Measurements from ENCODE around the gene USH2A.

The USH2A gene

GRCh38 chr1:215957663-215958062 lies 465.6 kb downstream of the USH2A start:
- no peak overlapping the region for H3K9ac ChIP-seq (ENCODE audit: low read depth, low read length, poor library complexity)
- H4K91ac ChIP-seq (ENCODE audit: low read depth, low read length, poor library complexity) = no peak overlapping the region
- no peak overlapping the region for H3K27ac ChIP-seq (replicated peaks; ENCODE audit: low read length)
- no peak overlapping the region for H3K4me3 ChIP-seq (ENCODE audit: low read length in 2 of 2)
- no peak overlapping the region for H4K8ac ChIP-seq (ENCODE audit: low read depth, low read length)
- no peaks in the 10 kb centered on the region for H3K36me3 ChIP-seq (replicated peaks in 1 of 2; ENCODE audit: control insufficient read depth in 2 of 2, insufficient read depth in 2 of 2, low read length in 2 of 2)
- no CpG with 5 or more reads among the region's 7 CpGs for WGBS, 2 donors (ENCODE audit: extremely low coverage in 2 of 2, insufficient read length in 2 of 2, insufficient replicate concordance in 1 of 2)
- H2AK5ac ChIP-seq (ENCODE audit: low read depth, low read length) = no peak overlapping the region
- H3K14ac ChIP-seq (ENCODE audit: low read length) = no peak overlapping the region
- H3K79me1 ChIP-seq (ENCODE audit: low read depth, low read length) = no peaks in the 10 kb centered on the region
- no peak overlapping the region for H3K4me2 ChIP-seq (ENCODE audit: insufficient read depth, low read length, poor library complexity, severe bottlenecking)
- no peak overlapping the region for H3K4ac ChIP-seq (ENCODE audit: low read length)
- H2AFZ ChIP-seq (ENCODE audit: low read length) = peak overlapping the region; percentile 72
- H2BK5ac ChIP-seq (ENCODE audit: low read length) = no peak overlapping the region
- DNase-seq (ENCODE audit: low spot score) = peak; percentile 8
- no peak overlapping the region for H2BK120ac ChIP-seq (ENCODE audit: low read depth, low read length)
- no peak overlapping the region for H2BK12ac ChIP-seq (ENCODE audit: low read length)
- H3K18ac ChIP-seq (ENCODE audit: low read length) = no peak overlapping the region
- H3K4me1 ChIP-seq (ENCODE audit: control insufficient read depth in 2 of 2, insufficient read depth in 1 of 2, low read depth in 1 of 2, low read length in 2 of 2) = peaks cover 3 to 13% of the 10 kb centered on the region in 2 donors
- no peaks in the 10 kb centered on the region for H3K27me3 ChIP-seq (ENCODE audit: control insufficient read depth in 3 of 3, insufficient read depth in 3 of 3, low read depth in 1 of 3, low read length in 3 of 3)
- H2BK15ac ChIP-seq (ENCODE audit: low read length) = no peak overlapping the region
- no peaks in the 10 kb centered on the region for H3K9me3 ChIP-seq (replicated peaks in 1 of 2; ENCODE audit: control insufficient read depth in 2 of 2, insufficient read depth in 1 of 2, low read depth in 1 of 2, low read length in 2 of 2)
- no peak overlapping the region for H3K23ac ChIP-seq (ENCODE audit: low read depth, low read length, poor library complexity)

GRCh38 chr1:215932558-215932957 lies 490.7 kb downstream of the USH2A start:
- Histone ChIP-seq H3K79me1 (ENCODE audit: low read depth, low read length) (no peaks in the 10 kb centered on the region), H3K9ac (ENCODE audit: low read depth, low read length, poor library complexity) (no peak overlapping the region), H2BK15ac (ENCODE audit: low read length) (no peak overlapping the region), H2BK12ac (ENCODE audit: low read length) (no peak overlapping the region), H3K9me3 (replicated peaks in 1 of 2; ENCODE audit: control insufficient read depth in 2 of 2, insufficient read depth in 1 of 2, low read depth in 1 of 2, low read length in 2 of 2) (no peaks in the 10 kb centered on the region), H3K18ac (ENCODE audit: low read length) (no peak overlapping the region), H2AK5ac (ENCODE audit: low read depth, low read length) (no peak overlapping the region), H4K91ac (ENCODE audit: low read depth, low read length, poor library complexity) (no peak overlapping the region), H3K4ac (ENCODE audit: low read length) (no peak overlapping the region), H3K4me3 (ENCODE audit: low read length in 2 of 2) (no peak overlapping the region), H4K8ac (ENCODE audit: low read depth, low read length) (no peak overlapping the region), H3K27me3 (ENCODE audit: control insufficient read depth in 3 of 3, insufficient read depth in 3 of 3, low read depth in 1 of 3, low read length in 3 of 3) (no peaks in the 10 kb centered on the region), H3K36me3 (replicated peaks in 1 of 2; ENCODE audit: control insufficient read depth in 2 of 2, insufficient read depth in 2 of 2, low read length in 2 of 2) (no peaks in the 10 kb centered on the region), H3K14ac (ENCODE audit: low read length) (no peak overlapping the region), H3K23ac (ENCODE audit: low read depth, low read length, poor library complexity) (no peak overlapping the region), H2BK120ac (ENCODE audit: low read depth, low read length) (no peak overlapping the region), H2AFZ (ENCODE audit: low read length) (no peak overlapping the region), H2BK5ac (ENCODE audit: low read length) (no peak overlapping the region), H3K27ac (replicated peaks; ENCODE audit: low read length) (no peak overlapping the region), H3K4me2 (ENCODE audit: insufficient read depth, low read length, poor library complexity, severe bottlenecking) (no peak overlapping the region), H3K4me1 (ENCODE audit: control insufficient read depth in 2 of 2, insufficient read depth in 1 of 2, low read depth in 1 of 2, low read length in 2 of 2) (no peaks in the 10 kb centered on the region)
- no CpG with 5 or more reads among the region's 3 CpGs for WGBS, 2 donors (ENCODE audit: extremely low coverage in 2 of 2, insufficient read length in 2 of 2, insufficient replicate concordance in 1 of 2)
- no peak for DNase-seq (ENCODE audit: low spot score)

- Histone ChIP-seq H3K4ac (ENCODE audit: low read length) (no peak overlapping the region), H3K79me1 (ENCODE audit: low read depth, low read length) (no peaks in the 10 kb centered on the region), H2BK15ac (ENCODE audit: low read length) (no peak overlapping the region), H3K4me3 (ENCODE audit: low read length in 2 of 2) (no peak overlapping the region), H2AFZ (ENCODE audit: low read length) (no peak overlapping the region), H3K36me3 (replicated peaks in 1 of 2; ENCODE audit: control insufficient read depth in 2 of 2, insufficient read depth in 2 of 2, low read length in 2 of 2) (no peaks in the 10 kb centered on the region), H3K9me3 (replicated peaks in 1 of 2; ENCODE audit: control insufficient read depth in 2 of 2, insufficient read depth in 1 of 2, low read depth in 1 of 2, low read length in 2 of 2) (no peaks in the 10 kb centered on the region), H3K4me1 (ENCODE audit: control insufficient read depth in 2 of 2, insufficient read depth in 1 of 2, low read depth in 1 of 2, low read length in 2 of 2) (no peaks in the 10 kb centered on the region), H4K8ac (ENCODE audit: low read depth, low read length) (no peak overlapping the region), H3K9ac (ENCODE audit: low read depth, low read length, poor library complexity) (no peak overlapping the region), H3K27me3 (ENCODE audit: control insufficient read depth in 3 of 3, insufficient read depth in 3 of 3, low read depth in 1 of 3, low read length in 3 of 3) (no peaks in the 10 kb centered on the region), H3K4me2 (ENCODE audit: insufficient read depth, low read length, poor library complexity, severe bottlenecking) (no peak overlapping the region), H2BK5ac (ENCODE audit: low read length) (no peak overlapping the region), H3K27ac (replicated peaks; ENCODE audit: low read length) (no peak overlapping the region), H2BK12ac (ENCODE audit: low read length) (no peak overlapping the region), H3K14ac (ENCODE audit: low read length) (no peak overlapping the region), H2AK5ac (ENCODE audit: low read depth, low read length) (no peak overlapping the region), H3K23ac (ENCODE audit: low read depth, low read length, poor library complexity) (no peak overlapping the region), H3K18ac (ENCODE audit: low read length) (no peak overlapping the region), H2BK120ac (ENCODE audit: low read depth, low read length) (no peak overlapping the region), H4K91ac (ENCODE audit: low read depth, low read length, poor library complexity) (no peak overlapping the region)
- whole genome bisulfite sequencing, 2 donors (ENCODE audit: extremely low coverage in 2 of 2, insufficient read length in 2 of 2, insufficient replicate concordance in 1 of 2) = no CpG with 5 or more reads among the region's 12 CpGs
- DNase-seq (ENCODE audit: low spot score) = no peak
Observed at GRCh38 chr1:215926670-215927069, 496.6 kb downstream of the USH2A start.

GRCh38 chr1:215923129-215923824 lies 500.0 kb downstream of the USH2A start:
- Histone ChIP-seq H3K79me1 (ENCODE audit: low read depth, low read length) (no peaks in the 10 kb centered on the region), H3K27ac (replicated peaks; ENCODE audit: low read length) (no peak overlapping the region), H3K9me3 (replicated peaks in 1 of 2; ENCODE audit: control insufficient read depth in 2 of 2, insufficient read depth in 1 of 2, low read depth in 1 of 2, low read length in 2 of 2) (no peaks in the 10 kb centered on the region), H3K4me3 (ENCODE audit: low read length in 2 of 2) (no peak overlapping the region), H2BK5ac (ENCODE audit: low read length) (no peak overlapping the region), H2BK12ac (ENCODE audit: low read length) (no peak overlapping the region), H4K8ac (ENCODE audit: low read depth, low read length) (no peak overlapping the region), H2BK15ac (ENCODE audit: low read length) (no peak overlapping the region), H3K18ac (ENCODE audit: low read length) (no peak overlapping the region), H3K36me3 (replicated peaks in 1 of 2; ENCODE audit: control insufficient read depth in 2 of 2, insufficient read depth in 2 of 2, low read length in 2 of 2) (no peaks in the 10 kb centered on the region), H3K27me3 (ENCODE audit: control insufficient read depth in 3 of 3, insufficient read depth in 3 of 3, low read depth in 1 of 3, low read length in 3 of 3) (no peaks in the 10 kb centered on the region), H3K23ac (ENCODE audit: low read depth, low read length, poor library complexity) (no peak overlapping the region), H4K91ac (ENCODE audit: low read depth, low read length, poor library complexity) (no peak overlapping the region), H3K14ac (ENCODE audit: low read length) (no peak overlapping the region), H2AFZ (ENCODE audit: low read length) (no peak overlapping the region), H3K4ac (ENCODE audit: low read length) (no peak overlapping the region), H3K4me1 (ENCODE audit: control insufficient read depth in 2 of 2, insufficient read depth in 1 of 2, low read depth in 1 of 2, low read length in 2 of 2) (peaks cover 0 to 3% of the 10 kb centered on the region in 2 donors), H2BK120ac (ENCODE audit: low read depth, low read length) (no peak overlapping the region), H3K4me2 (ENCODE audit: insufficient read depth, low read length, poor library complexity, severe bottlenecking) (no peak overlapping the region), H2AK5ac (ENCODE audit: low read depth, low read length) (no peak overlapping the region), H3K9ac (ENCODE audit: low read depth, low read length, poor library complexity) (no peak overlapping the region)
- WGBS, 2 donors (ENCODE audit: extremely low coverage in 2 of 2, insufficient read length in 2 of 2, insufficient replicate concordance in 1 of 2) = no CpG with 5 or more reads among the region's 3 CpGs
- DNase-seq (ENCODE audit: low spot score) = no peak

Measured in neuronal stem cell (in vitro differentiated cells).